ENCODE measurements around the gene HDGF. TPM values are rescaled to one million over a fixed set of nuclear protein-coding genes. Genes with fewer than 3 reads are reported as not detected.

HDGF gene
- total RNA-seq, 4 donors from 2014 or later: 124 to 242 (median 137) TPM

DNA sequence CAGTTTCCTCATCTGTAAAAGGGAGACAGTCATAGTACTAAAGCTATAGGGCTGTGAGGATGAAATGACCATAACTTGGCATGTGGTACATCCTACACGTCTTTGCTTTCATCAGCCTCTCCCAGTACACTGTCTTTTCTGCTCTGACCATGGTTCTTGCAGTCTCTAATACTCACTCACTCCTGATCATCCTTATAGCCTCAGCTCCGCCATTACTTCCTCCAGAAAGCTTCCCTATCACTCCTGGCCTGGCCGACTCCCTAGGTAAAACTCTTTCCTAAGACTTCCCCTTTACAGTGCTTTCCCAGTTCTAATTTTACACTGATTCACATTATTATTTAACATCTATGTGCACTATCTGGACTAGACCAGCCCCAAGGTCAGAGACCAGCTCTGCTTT is 5.6 kb downstream of the HDGF start:
- TF ChIP-seq, protein P1, sequence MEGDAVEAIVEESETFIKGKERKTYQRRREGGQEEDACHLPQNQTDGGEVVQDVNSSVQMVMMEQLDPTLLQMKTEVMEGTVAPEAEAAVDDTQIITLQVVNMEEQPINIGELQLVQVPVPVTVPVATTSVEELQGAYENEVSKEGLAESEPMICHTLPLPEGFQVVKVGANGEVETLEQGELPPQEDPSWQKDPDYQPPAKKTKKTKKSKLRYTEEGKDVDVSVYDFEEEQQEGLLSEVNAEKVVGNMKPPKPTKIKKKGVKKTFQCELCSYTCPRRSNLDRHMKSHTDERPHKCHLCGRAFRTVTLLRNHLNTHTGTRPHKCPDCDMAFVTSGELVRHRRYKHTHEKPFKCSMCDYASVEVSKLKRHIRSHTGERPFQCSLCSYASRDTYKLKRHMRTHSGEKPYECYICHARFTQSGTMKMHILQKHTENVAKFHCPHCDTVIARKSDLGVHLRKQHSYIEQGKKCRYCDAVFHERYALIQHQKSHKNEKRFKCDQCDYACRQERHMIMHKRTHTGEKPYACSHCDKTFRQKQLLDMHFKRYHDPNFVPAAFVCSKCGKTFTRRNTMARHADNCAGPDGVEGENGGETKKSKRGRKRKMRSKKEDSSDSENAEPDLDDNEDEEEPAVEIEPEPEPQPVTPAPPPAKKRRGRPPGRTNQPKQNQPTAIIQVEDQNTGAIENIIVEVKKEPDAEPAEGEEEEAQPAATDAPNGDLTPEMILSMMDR (IDR thresholded peaks at IDR 0.05): no peak
- ATAC-seq (ENCODE audit: low FRiP score) (no peak), DNase-seq (ENCODE audit: low spot score) (no peak)

DNA sequence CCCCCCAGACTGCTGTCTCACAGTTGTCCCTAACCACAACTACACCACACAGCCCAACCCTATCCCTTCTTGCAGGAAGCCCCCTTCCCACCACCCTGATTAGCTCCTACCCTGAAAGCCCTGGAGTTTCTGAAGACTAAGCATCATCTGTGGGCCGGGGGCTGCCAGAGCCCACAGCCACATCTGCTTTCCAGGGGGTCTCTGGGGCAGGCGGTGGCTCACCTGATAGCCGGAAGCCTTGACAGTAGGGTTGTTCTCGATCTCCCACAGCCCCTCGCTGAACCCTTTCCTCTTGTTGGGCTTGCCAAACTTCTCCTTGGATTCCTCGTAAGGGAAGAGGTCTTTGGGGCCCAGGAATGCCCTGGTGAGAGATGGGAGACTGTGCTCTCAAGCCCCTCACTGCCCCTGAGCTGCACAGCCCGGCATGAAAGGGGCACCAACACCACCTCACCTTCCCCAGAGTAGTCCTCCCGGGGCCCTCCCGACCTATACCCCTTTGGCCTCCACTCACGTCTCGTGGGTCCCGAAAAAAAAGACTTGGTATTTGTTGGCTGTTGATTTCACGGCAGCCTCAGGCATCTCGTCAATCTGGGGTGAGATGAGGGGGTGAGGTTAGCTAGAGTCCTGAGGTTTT is 6.6 kb downstream of the HDGF start:
- DNase-seq (ENCODE audit: low spot score): no peak
- TF ChIP-seq, protein P1 (IDR thresholded peaks at IDR 0.05): no peak
- ATAC-seq (ENCODE audit: low FRiP score): no peak

- DNase-seq (ENCODE audit: low spot score) (no peak), ATAC-seq (ENCODE audit: low FRiP score) (no peak)
- TF ChIP-seq, protein P1 (IDR thresholded peaks at IDR 0.05): no peak
Observed at GRCh38 chr1:156744344-156744743, 7.1 kb downstream of the HDGF start.

DNA sequence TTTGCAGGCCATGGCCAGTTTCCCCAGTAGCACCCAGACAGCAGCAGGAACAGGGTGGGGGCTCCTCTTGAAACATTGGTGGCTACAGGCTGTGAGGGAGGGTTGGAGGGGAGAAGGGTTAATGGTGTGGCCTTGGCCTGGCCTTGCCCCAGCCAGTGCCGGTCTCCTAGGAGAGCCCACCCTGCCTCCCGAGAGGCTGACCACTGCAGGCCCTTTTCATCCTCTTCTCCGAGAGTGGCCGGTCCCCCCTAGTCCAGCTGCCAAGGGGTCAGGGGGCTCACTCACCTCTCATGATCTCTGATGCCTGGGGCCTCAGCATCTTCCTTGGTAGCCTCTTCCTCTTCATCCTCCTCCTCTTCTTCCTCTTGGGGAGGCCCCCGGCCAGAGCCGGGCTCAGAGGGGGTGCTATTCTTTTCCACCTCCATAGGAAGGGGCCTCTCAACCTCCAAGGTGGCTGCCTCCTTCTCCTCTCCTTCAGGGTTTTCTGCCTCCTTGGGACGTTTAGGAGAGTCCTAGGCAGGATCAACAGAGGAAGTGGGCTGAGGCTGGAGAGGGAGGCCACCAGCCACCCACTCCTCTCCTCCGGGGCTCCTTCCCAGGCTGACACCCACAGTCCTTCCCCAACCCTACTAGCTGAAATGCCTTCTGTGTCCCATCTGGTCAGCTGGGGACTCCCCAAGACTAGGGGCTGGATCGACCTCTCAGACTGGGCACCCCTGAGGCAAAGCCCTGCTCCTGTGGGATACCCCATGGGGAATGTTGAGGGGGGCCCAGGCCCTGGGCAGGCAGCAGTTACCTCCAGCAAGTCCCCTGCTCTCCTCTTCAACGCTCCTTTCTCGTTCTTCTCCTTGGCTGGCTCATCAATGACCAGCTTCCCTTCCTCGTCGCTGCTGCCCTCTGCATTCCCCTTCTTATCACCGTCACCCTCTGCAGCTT is 7.8 kb downstream of the HDGF start:
- TF ChIP-seq, protein P1 (IDR thresholded peaks at IDR 0.05): no peak
- ATAC-seq (ENCODE audit: low FRiP score) (no peak), DNase-seq (ENCODE audit: low spot score) (no peak)

DNA sequence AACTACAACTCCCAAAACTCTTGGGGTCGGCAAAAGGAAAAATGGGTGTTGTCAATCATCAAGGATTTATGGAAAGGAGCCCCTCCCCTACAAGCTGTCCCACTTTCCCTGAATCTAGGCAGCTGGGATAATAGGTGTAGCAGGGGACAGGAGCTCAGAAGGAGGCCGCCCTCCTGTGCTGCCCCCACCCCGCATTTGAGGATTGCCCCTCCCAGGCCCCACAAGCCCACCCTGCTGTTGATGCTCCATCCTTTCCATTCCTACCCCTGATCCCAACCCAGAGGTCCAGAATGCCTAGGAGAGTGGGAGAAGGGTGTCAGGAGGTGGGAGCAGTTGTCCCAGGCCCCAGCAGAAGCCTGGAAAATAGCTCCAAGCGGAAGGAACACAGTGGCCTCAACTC is 8.7 kb downstream of the HDGF start:
- ATAC-seq (ENCODE audit: low FRiP score): no peak
- no peak for DNase-seq (ENCODE audit: low spot score)
- TF ChIP-seq, protein P1 (IDR thresholded peaks at IDR 0.05): no peak

GRCh38 chr1:156742017-156742416 is 9.5 kb downstream of the HDGF start:
- ATAC-seq (ENCODE audit: low FRiP score) (no peak), DNase-seq (ENCODE audit: low spot score) (no peak)
- TF ChIP-seq, protein P1 (IDR thresholded peaks at IDR 0.05): no peak
